ENCODE data around the gene OBSL1.

Gene OBSL1

DNA sequence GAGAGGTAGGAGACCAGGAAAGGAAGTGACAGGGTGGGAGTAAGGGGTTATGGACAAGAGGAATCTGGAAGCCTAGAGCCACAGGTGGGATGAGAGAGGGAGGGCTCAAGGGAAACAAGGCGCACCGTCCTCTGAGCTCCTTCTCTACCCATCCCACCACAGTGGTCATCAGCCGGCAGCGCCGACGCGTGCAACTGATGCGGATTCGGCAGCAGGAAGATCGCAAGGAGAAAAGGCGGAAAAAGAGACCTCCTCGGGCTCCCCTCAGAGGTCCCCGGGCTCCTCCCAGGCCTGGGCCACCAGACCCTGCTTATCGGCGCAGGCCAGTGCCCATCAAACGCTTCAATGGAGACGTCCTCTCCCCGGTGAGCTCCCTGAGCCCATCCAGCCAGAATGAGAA lies 22.3 kb downstream of the OBSL1 start:
- no peak for DNase-seq (ENCODE audit: low read depth in 2 of 2)

DNA sequence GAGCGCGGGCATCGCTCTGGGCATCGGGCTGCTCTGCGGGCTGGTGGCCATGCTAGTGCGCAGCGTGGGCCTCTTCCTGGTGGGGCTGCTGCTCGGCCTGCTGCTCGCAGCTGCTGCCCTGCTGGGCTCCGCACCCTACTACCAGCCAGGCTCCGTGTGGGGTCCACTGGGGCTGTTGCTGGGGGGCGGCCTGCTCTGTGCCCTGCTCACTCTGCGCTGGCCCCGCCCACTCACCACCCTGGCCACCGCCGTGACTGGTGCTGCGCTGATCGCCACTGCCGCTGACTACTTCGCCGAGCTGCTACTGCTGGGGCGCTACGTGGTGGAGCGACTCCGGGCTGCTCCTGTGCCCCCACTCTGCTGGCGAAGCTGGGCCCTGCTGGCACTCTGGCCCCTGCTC lies 23.7 kb downstream of the OBSL1 start:
- DNase-seq (ENCODE audit: low read depth in 2 of 2) = no peak

DNA sequence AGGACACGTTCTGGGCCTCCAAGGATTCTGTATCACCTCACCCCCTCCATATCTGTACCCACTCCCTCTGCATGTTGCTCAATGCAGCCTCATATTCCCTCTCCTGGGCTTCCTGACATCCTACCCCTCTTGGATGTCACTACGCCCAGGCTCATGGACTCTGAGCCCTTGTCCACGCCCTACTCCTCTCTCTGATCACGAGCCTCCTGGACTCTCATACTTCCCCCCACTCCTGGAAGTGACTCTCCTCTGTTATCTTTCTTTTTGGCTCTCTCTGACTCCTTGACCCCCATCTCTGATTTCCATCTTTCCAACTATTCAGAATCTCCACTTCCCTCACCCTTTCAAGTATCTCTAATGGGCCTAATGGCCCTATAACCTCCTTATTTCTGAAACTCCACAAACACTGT lies 25.4 kb downstream of the OBSL1 start:
- DNase-seq (ENCODE audit: low read depth in 2 of 2) = no peak

DNA sequence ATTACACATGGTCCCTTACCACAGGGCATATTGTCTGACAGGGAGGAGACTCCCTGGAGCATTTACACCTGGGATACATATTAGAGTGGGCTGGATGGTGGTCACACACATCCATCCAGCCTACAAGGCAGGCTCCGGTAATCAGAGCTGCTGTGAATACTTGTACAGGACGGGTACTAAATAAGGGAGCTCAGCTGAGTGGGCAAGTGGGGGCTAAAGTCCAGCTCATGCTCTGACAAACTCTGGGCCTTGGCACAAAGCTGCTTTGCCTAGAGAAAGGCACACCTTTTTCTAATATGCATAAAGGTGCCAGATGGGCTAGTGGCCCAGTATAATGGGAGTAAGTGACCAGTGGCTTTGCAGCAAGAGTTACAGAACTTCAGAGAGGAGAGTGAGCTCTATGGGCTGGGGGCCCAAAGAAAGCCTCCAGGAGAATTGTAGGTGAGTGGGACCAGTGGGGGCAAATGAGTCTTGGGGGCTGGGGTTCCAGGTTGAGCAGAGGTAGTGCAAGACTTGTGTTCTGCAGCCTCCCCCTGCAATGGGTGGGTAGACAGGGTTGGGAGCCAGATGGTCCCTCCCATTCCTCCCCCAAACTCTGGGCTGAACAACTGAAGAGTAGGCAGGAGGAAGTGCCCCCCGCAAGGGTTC lies 25.9 kb downstream of the OBSL1 start:
- DNase-seq (ENCODE audit: low read depth in 2 of 2) = no peak

DNA sequence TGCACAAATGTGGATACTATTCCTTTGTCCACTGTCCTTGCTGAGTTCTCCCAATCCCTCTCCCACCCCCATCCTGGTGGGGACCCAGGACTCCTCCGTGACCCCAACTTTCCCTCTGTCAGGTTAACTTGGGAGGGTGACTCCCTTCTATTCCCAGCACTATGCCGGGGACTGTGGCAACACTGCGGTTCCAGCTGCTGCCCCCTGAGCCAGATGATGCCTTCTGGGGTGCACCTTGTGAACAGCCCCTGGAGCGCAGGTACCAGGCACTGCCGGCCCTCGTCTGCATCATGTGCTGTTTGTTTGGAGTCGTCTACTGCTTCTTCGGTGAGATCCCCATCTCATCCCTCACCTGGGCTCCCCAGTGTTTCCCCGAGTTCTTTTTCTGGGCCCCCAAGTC lies 26.8 kb downstream of the OBSL1 start:
- no peak for DNase-seq (ENCODE audit: low read depth in 2 of 2)

DNA sequence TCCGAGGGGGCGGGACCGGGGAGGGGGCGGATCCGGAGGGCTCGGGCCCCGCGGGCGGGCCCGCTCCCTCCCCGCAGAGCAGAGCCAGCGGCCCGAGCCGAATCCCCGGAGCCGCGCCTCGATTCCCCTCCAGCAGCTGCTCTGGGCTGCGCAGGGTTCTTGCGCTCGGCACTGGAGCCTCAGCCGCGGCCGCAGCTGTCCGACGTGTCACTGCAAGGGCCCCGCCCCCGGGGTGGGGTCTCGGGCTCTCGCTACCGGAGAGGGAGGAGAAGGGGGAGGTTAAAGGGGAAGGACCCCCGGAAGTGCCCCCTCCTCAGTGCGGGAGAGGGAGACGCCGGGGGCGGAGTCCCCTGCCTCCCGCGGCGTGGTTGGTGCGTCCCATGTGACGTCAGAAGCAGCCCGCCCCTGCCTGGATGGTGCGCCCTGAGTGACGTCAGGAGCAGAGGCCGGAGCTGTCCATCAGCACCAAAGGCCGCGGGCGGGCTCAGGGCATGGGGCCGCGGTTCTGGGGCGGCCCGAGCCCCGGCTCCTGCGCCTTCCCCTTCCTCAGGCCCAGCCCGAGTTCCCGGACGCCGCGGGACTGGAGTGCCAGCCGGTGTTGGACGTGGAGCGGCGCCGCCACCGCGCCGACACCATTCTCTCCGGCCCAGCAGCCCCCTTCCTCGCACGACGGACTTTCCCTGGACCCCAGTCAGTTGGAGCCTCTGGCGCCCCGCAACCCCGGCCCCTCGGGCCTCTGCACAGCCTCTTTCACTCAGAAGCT lies 27.6 kb downstream of the OBSL1 start, which contains the start of the genes CHPF and TMEM198:
CHPF (minus strand) TSS at position 214 of the 763 bp plus-strand sequence. CDS start 271 bp downstream, outside the sequence.
TMEM198 (plus strand) TSS at position 433 of the 763 bp plus-strand sequence. CDS start 700 bp downstream, outside the sequence.
- peak; percentile 91 to 96 for DNase-seq (ENCODE audit: low read depth in 2 of 2)

DNA sequence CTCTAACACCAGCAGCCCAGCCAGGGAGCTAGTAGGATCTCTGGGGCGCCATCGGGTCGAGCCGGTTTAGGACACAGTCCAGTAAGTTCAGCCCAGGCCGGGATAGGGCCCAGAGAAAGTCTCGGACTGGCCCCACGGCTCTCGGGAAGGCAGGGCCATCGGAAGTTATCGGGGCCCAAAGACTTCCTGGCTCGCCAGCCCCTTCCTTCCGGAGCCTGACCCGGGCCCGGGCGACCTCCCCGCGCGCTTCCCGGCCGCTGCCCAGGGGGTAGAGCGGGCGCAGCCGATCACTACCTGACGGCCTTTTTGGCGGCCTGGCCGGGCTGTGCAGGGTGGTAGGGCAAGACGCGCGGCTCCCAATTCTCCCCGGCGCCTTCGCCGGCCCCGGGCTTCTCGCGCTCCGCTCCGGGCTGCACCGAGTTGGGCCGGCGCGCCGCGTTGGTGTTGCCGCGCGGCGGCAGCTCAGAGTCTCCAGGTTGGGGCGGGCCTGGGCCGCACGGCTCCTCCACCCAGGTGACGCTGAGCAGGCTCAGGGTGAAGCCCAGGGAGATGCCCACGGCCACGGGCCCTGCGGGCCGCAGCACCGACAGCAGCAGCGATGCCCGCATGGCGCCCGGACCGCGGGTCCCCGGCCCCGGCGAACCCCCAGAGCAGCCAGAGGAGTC lies 28.3 kb downstream of the OBSL1 start:
- no peak for DNase-seq (ENCODE audit: low read depth in 2 of 2)

DNA sequence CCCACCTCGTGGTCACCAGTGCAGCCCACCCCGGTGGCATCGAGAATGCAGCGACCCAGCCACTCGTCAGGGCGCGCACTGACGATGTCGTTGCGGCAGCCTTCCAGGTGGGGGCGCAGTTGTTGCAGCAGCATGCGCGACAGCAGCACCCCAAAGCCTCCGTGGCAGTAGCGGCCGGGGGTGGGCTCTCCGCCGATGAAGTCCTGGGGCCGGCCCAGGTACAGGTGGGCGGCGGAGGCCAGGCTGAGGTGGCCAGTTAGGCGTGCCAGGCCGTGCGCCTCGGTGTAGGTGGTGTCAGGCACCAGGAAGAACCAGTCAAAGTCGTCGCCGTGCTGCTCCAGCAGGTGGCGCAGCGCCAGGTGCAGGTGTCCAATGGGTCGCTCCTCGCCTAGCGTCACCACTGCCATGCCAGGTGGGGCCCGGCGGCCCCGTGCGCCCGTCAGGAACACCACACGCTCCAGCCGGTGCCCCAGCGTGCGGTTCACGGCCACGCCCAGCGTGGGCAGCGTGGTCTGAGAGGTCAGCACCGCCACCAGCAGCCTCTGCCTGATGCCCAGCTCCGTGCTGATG lies 29.6 kb downstream of the OBSL1 start:
- peak; percentile 84 for DNase-seq (ENCODE audit: low read depth in 2 of 2)

DNA sequence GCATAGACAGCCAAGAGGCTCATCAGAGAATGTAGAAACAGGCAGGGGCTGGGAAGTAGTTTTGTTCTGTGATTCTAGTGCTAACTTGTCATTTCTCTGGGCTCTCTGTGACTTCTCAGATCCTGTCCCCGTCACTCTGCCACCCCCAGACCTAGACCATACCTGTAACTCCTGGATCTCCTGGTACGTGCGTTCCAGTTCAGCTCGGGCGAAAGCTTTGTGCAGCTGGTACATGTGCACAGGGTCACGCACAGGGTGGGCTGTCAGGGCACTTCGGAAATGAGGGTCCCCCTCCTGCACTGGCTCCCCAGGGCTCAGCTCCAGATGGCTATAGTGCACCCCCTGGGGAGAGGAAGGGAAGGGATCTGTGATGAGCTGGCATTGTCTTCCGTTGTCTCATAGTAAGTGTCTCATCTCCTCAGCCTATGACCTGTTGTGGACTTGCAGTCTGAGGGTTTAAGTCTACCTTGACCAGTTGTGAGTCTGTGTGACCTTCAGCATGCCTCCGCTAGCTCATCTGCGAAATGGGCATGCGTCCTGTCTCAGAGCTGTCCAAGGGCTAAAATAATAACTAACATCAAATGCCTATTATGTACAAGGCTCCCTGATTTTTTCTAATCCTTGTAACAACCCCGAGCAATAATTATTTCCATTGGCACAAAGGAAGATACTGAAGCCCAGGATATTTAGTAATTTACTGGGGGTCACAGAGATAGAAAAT lies 30.4 kb downstream of the OBSL1 start:
- DNase-seq (ENCODE audit: low read depth in 2 of 2) = no peak

DNA sequence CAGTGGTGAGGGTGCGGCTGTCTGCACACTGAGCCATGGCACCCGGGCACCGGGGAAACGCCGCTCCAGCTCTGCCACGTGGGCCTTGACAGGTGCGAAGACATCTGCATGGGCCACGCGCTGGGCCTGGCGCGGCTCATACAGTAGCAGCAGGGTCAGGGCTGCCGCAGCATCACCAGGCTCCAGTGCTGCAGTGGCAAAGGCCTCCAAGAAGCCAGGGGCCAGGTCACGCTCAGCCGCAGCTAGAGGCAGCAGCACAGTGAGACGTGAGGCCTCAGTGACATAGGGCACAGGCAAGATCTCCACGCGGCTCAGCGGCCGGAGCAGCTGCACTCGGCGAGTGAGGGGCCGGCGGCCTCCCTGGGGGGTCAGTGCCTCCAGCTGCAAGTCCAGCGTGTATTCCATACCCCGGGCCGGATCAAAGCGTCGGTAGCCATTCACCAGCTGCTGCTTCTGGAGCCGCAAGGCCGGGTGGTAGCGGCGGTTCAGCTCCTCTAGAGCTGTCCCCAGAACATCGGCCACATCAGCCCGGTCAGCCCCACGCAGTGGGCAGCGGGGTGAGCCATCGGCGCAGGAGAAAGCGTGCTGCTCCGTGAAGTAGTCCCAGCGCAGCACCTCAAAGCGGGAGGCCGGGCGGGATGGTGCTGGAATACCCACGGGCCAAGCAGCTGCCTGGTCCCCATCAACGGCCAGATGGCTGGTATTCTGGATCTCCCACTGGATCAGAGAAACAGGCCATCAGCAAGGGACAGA lies 31.2 kb downstream of the OBSL1 start:
- no peak for DNase-seq (ENCODE audit: low read depth in 2 of 2)

DNA sequence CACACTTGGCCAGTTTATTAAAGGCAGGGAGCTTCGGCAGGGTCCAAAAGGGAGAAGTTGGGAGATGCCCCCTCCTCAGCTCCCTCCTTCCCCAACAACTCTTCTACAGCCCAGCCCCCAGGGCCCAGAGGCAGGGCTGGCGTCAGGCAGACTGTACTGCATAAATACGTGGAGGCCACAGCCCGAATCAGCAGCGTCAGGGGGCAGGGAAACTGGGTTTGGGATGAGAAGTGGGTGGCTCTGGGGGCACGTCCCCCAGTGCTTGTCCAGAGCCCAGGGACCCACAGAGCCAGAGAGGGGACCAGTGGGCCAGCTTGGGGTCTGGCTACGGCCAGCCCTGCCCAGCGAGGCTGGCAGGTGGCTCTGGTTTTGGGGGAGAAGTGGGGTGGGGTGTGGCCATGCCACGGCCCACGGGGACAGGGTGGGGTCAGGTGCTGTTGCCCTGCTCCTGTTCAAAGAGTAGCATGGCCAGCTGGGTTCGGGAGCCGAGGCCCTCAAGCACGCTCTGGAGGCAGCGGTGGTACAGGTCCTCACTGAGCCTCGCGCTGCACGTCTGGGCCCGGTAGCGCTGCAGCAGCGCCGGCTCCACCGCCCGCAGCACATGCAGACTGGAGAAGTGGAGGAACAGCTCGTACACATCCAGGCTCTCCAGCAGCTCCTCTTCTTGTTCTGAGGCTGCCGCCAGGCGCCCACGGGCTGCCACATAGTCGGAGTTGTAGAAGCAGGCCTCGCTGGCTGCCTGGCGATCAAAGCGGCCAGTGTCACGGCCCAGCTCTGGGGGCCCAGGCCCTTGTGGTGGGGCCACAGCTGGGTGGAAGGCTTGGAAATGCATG lies 32.2 kb downstream of the OBSL1 start:
- no peak for DNase-seq (ENCODE audit: low read depth in 2 of 2)

DNA sequence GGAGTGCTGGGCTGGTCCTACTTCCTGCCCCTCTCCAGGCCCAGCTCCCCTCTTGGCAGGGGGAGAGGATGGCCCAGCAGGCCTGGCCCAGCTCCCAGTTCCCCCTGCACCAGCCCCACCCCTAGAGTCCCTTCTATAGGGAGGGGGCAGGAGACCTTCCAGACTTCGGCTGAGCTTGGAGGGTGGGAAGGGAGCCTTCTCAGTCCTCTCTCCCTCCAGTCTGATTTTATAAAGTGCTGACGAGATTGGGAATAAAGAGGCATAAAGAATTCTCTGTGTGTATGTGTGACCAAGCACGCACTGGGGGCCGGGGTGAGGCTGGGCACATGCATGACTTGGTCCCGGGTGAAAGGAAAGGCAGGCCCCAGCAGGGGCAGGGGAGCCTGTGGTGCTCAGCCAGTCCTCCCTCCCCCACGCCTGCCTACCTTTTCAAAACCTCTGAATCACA lies 32.8 kb downstream of the OBSL1 start:
- no peak for DNase-seq (ENCODE audit: low read depth in 2 of 2)

DNA sequence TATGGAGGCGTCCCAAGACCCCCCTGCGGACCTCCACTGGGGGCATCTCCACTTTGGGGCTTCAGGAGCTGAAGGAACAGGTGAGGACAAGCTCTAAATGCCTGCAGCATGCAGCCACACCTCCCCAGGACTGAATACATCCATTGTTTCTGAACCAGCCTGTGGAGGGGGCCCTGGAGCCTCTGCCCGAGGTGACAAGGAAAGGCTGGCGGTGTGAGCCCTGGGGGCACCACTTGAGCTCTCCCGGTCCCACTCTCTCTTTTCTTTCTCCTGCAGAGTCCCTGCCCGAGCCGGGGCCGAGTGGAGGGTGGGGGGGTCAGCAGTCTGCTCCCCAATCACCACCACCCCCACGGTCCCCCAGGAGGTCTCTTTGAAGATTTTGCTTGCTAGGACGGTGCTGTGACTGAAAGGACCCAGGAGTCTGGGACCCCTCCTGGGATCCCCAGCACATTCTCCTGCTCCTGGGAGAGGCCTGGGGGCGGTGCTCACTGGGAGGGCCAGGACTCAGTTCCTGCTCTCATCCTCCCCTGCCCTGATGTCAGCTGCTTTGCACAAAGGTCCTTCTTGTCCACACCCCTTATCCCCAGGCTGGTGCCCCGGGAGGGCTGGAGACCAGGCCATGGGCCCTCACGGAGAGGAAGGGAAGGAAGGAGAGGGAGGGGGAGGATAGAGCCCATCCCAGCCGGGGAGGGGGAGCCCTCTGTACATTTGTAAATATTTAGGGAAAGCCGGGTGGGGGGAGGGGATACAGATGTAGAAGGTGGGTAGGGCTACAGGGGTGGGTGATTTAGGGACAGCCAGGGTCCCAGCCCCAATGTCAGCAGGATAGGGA lies 33.5 kb downstream of the OBSL1 start:
- DNase-seq (ENCODE audit: low read depth in 2 of 2) = no peak

DNA sequence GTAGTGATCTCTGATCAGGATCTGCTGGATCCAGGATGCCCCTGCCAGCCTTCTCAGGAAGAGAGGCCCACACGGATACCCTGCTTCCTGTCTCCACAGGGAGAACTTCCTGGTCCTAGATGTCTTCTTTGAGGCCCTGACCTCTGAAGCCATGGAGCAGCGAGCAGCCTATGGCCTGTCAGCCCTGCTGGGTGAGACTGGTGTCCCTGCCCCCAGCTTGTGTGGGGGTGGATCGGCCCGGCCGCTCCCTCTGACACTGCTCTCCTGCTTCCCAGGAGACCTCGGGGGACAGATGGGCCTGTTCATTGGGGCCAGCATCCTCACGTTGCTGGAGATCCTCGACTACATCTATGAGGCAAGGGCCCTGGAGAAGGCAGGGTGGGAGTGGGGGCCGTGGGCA lies 34.4 kb downstream of the OBSL1 start:
- DNase-seq (ENCODE audit: low read depth in 2 of 2) = no peak

DNA sequence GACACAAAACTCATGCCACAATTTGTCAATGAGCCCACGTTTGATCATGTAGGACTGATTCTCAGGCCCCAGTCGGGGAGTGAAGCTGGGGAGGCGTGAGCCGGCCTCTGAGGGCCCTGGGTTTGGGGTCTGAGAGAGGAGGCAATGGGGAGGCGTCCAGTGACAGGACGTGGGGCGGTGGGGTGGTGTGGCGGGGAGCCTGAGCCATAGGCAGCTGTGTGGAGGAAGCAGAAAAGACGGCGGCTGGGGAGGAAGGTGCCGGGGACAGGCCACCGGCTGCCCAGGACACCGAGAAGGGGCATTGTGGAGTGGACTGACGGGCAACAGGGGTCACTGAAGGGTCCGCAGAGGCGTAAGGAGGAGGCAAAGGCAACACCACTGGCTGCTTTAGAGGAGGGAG lies 34.9 kb downstream of the OBSL1 start:
- DNase-seq (ENCODE audit: low read depth in 2 of 2) = no peak

DNA sequence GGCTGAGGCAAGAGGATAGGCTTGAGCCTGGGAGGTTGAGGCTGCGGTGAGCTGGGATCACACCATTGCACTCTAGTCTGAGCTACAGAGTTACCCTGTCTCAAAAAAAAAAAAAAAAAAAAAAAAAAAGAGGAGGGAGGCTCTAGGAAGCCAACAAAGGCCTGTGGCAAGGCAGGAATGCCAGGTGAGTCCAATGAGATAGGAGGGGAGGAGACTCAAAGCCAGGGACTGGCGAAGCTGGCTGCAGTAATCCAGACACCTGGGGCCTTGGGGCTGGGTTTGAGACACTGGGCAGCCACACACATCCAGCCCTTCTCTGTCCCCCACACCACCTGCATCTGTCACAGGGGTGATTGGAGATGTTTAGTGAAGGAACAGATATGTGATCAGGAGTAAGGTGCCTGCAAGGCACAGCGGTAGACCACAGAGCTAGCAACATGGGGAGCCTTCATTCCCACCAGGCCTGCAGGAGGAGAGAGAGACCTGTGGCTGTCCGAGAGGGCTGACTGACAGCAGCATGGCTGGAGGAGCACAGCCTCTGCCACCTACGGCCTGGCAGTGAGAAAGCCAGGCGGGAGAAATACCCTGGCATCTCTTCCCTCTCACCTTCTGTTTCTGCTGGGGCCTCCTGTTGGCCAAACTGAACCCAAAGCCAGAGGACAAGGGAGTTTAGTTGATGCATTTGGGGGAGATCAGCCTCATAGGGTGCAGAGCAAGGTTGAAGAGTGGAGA lies 37.2 kb downstream of the OBSL1 start:
- DNase-seq (ENCODE audit: low read depth in 2 of 2) = no peak

DNA sequence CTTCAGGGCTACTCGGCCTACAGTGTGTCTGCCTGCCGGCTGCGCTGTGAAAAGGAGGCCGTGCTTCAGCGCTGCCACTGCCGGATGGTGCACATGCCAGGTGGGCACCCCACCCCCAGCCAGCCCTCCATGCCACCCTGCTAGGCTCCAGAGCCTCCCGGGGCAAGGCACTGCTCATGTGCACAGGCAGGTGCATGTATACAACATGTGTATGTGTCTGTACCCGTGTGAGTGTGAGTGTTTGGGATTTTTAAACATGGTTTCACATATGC lies 39.0 kb downstream of the OBSL1 start:
- no peak for DNase-seq (ENCODE audit: low read depth in 2 of 2)

DNA sequence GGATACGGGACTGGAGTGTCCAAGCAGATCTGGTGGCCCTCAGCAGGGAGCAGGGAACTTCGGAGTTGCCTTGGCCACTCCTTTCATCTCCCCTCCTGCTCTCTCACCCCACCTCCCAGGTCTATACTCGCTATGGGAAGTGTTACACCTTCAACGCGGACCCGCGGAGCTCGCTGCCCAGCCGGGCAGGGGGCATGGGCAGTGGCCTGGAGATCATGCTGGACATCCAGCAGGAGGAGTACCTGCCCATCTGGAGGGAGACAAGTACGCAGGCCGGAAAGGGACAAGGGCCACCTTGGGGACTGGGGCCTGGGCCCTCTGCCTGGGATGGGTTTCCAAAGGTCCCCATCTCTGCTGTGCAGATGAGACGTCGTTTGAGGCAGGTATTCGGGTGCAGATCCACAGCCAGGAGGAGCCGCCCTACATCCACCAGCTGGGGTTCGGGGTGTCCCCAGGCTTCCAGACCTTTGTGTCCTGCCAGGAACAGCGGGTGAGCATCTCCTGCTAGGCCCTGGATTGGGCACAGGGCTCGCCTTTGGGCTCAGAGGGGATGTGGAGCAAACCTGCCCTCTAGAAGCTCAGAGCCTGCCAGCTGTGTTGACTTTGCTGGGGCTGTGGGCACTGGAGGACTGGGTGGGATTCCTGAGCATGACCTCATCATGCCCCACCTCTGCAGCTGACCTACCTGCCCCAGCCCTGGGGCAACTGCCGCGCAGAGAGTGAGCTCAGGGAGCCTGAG lies 39.5 kb downstream of the OBSL1 start:
- no peak for DNase-seq (ENCODE audit: low read depth in 2 of 2)

All from stimulated activated CD4-positive, alpha-beta T cell treated with anti-CD3 and anti-CD28 coated beads, Interleukin-4, amount 100 ng/mL, for 48 hours (primary cell).